ACC112 (cell line): ENCODE results near the gene MDFI.

Experiments
- H2AFZ ChIP-seq: fragments of 200-600 bp; sonication (generic); one replicate; pipeline ENCODE4 v1.6.0; 2017; ENCODE audit warnings: antibody characterized with exemption, low read length; ENCODE audit not compliant: unreplicated experiment
- H3K27ac ChIP-seq: fragments of 200-600 bp; sonication (generic); 2 replicates; pipeline ENCODE4 v1.5.1; 2014; ENCODE audit warnings: low read depth, mild to moderate bottlenecking, antibody characterized with exemption, low read length, moderate library complexity
- H3K27me3 ChIP-seq: fragments of 200-600 bp; sonication (generic); 2 replicates; pipeline ENCODE4 v1.6.1; 2014; ENCODE audit warnings: mild to moderate bottlenecking, antibody characterized with exemption, low read length, moderate library complexity, mixed read lengths; ENCODE audit not compliant: insufficient read depth
- H3K36me3 ChIP-seq: fragments of 200-600 bp; sonication (generic); 2 replicates; pipeline ENCODE4 v1.6.1; 2016; ENCODE audit warnings: mild to moderate bottlenecking, antibody characterized with exemption, low read length, moderate library complexity, mixed read lengths; ENCODE audit not compliant: insufficient read depth
- H3K4me1 ChIP-seq: fragments of 200-600 bp; sonication (generic); one replicate; pipeline ENCODE4 v1.6.1; 2016; ENCODE audit warnings: low read length, mixed read lengths; ENCODE audit not compliant: insufficient read depth, unreplicated experiment, control insufficient read depth
- H3K4me3 ChIP-seq: fragments of 200-600 bp; sonication (generic); 2 replicates; pipeline ENCODE4 v1.5.1; 2014; ENCODE audit warnings: mild to moderate bottlenecking, low read depth, low read length
- H3K79me2 ChIP-seq: fragments of 200-600 bp; sonication (generic); one replicate; pipeline ENCODE4 v1.6.0; 2016; ENCODE audit warnings: low read length; ENCODE audit not compliant: control insufficient read depth, unreplicated experiment, insufficient read depth

The MDFI gene

DNA sequence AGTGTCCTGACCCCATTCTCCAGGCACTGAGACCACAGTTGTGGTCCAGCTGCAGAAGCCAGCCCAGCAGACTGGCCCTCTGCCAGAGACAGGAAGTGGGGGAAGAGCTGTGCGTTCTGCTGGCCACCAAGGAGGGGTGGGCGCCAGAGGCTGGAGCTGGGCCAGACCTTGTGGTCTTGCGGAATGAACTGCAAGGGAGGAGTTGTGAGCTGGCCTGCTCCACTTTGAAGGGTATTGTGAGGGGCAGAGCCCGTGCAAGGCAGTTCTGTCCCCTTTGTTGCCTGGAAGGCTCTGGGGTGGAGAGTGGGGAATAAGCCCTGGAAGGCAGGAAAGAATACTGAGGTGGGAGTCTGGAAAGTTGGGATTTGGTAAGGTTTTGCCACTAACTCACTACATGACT, 3.6 kb upstream of the MDFI start:
- H3K27me3 ChIP-seq = peaks cover 54% of the 10 kb centered on the region
- H3K36me3 ChIP-seq = no peaks in the 10 kb centered on the region
- H3K79me2 ChIP-seq = no peaks in the 10 kb centered on the region
- H3K4me1 ChIP-seq = peaks cover 4% of the 10 kb centered on the region
- no peak overlapping the region for H2AFZ ChIP-seq
- H3K4me3 ChIP-seq = no peak overlapping the region
- no peak overlapping the region for H3K27ac ChIP-seq

- H3K4me3 ChIP-seq = no peak overlapping the region
- H3K27me3 ChIP-seq = peaks cover 58% of the 10 kb centered on the region
- H3K4me1 ChIP-seq = peaks cover 4% of the 10 kb centered on the region
- H3K27ac ChIP-seq = no peak overlapping the region
- no peaks in the 10 kb centered on the region for H3K79me2 ChIP-seq
- no peaks in the 10 kb centered on the region for H3K36me3 ChIP-seq
- no peak overlapping the region for H2AFZ ChIP-seq
Measured at GRCh38 chr6:41635365-41635764, 2.9 kb upstream of the MDFI start.

GRCh38 chr6:41636833-41637193, 1.5 kb upstream of the MDFI start:
- Histone ChIP-seq H3K79me2 (no peaks in the 10 kb centered on the region), H2AFZ (no peak overlapping the region), H3K4me1 (peaks cover 4% of the 10 kb centered on the region), H3K27ac (no peak overlapping the region), H3K36me3 (no peaks in the 10 kb centered on the region), H3K4me3 (peak overlapping the region; percentile 53; the same call in 1 of the 2 replicates), H3K27me3 (peaks cover 72% of the 10 kb centered on the region)

GRCh38 chr6:41637194-41638001, 870 bp upstream of the MDFI start:
- Histone ChIP-seq H3K4me3 (peak overlapping the region; percentile 53), H3K4me1 (peaks cover 4% of the 10 kb centered on the region), H3K79me2 (no peaks in the 10 kb centered on the region), H3K27me3 (peaks cover 76% of the 10 kb centered on the region), H3K36me3 (no peaks in the 10 kb centered on the region), H3K27ac (no peak overlapping the region), H2AFZ (no peak overlapping the region)

- Histone ChIP-seq H3K36me3 (no peaks in the 10 kb centered on the region), H3K4me3 (peak overlapping the region; percentile 53), H3K27me3 (peaks cover 70% of the 10 kb centered on the region), H3K4me1 (peaks cover 4% of the 10 kb centered on the region), H3K27ac (no peak overlapping the region), H2AFZ (no peak overlapping the region), H3K79me2 (no peaks in the 10 kb centered on the region)
Measured at GRCh38 chr6:41638935-41639808, 904 bp downstream of the MDFI start.

- Histone ChIP-seq H3K27ac (no peak overlapping the region), H3K4me3 (no peak overlapping the region), H3K27me3 (peaks cover 64% of the 10 kb centered on the region), H3K79me2 (no peaks in the 10 kb centered on the region), H3K4me1 (peaks cover 4% of the 10 kb centered on the region), H3K36me3 (no peaks in the 10 kb centered on the region), H2AFZ (no peak overlapping the region)
Measured at GRCh38 chr6:41639809-41640371, 1.6 kb downstream of the MDFI start.

- H3K79me2 ChIP-seq = no peaks in the 10 kb centered on the region
- no peak overlapping the region for H2AFZ ChIP-seq
- peaks cover 65% of the 10 kb centered on the region for H3K27me3 ChIP-seq
- no peak overlapping the region for H3K27ac ChIP-seq
- peaks cover 4% of the 10 kb centered on the region for H3K4me1 ChIP-seq
- H3K4me3 ChIP-seq = no peak overlapping the region
- no peaks in the 10 kb centered on the region for H3K36me3 ChIP-seq
Measured at GRCh38 chr6:41640426-41640825, 2.2 kb downstream of the MDFI start.

DNA sequence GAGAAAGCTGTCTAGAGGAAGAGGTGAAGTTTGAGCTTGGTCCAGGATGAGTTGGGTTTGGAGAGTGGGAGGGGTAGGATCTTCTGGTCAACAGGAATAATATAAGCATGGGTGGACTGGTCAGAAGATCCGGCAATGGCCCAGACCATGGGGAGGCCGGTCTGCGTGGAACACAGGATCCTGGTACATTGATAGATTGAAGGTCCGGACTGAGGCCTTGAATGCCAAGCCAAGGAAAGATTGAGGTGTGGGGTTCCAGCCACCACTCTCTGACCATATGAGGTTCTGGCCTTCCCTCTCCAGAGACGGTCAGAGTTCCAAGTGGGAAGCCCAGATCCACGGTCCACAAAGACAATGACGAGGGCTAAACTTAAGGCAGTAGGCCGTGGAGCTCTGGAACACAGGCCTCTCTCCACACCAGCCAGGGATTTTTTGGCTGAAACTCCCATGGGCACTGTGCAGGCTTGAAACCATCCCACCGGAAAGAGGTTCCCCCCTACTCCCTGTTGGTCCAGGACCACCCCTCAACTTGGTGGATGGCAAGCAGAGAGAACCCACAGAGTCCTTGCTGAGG, 3.2 kb downstream of the MDFI start:
- no peaks in the 10 kb centered on the region for H3K36me3 ChIP-seq

GRCh38 chr6:41642090-41642959, 4.1 kb downstream of the MDFI start:
- H3K27ac ChIP-seq = no peak overlapping the region
- H3K36me3 ChIP-seq = no peaks in the 10 kb centered on the region
- peaks cover 61% of the 10 kb centered on the region for H3K27me3 ChIP-seq
- H2AFZ ChIP-seq = no peak overlapping the region
- no peak overlapping the region for H3K4me3 ChIP-seq
- H3K79me2 ChIP-seq = no peaks in the 10 kb centered on the region
- H3K4me1 ChIP-seq = peaks cover 4% of the 10 kb centered on the region

More for the DNA sequence above, 3.2 kb downstream of the MDFI start:
- Histone ChIP-seq H3K4me1 (peaks cover 4% of the 10 kb centered on the region), H3K27ac (no peak overlapping the region), H3K4me3 (no peak overlapping the region), H2AFZ (no peak overlapping the region), H3K79me2 (no peaks in the 10 kb centered on the region), H3K27me3 (peaks cover 70% of the 10 kb centered on the region)
